Type B pancreatic cell (in vitro differentiated cells): ENCODE measurements around the gene RETNLB. TPM values are rescaled to one million over a fixed set of nuclear protein-coding genes. Genes with fewer than 3 reads are reported as not detected.

ENCODE experiments used
- DNase-seq: peaks from one replicate; pipeline ENCODE4 v3.0.0; 2021; ENCODE audit warnings: mixed read lengths; ENCODE audit not compliant: unreplicated experiment; ENCODE audit errors: extremely low spot score
- H3K27ac Mint-ChIP-seq: 2 replicates; pipeline ENCODE4 v1.8.0; 2021; ENCODE audit warnings: mild to moderate bottlenecking, mixed read lengths
- H3K27me3 Mint-ChIP-seq: 2 replicates; pipeline ENCODE4 v1.8.0; 2021; ENCODE audit warnings: mixed read lengths
- H3K36me3 Mint-ChIP-seq: 2 replicates; pipeline ENCODE4 v1.8.0; 2021; ENCODE audit warnings: mixed read lengths
- H3K4me1 Mint-ChIP-seq: one replicate; pipeline ENCODE4 v1.8.0; 2021; ENCODE audit warnings: mixed read lengths; ENCODE audit not compliant: unreplicated experiment
- H3K4me3 Mint-ChIP-seq: 2 replicates; pipeline ENCODE4 v1.8.0; 2021; ENCODE audit warnings: mild to moderate bottlenecking, mixed read lengths
- H3K9me3 Mint-ChIP-seq: 2 replicates; pipeline ENCODE4 v1.8.0; 2021; ENCODE audit warnings: mixed read lengths
- total RNA-seq: library from RNA; stranded (reverse); gene quantifications from 2 replicates; pipeline ENCODE4 v1.2.1, GENCODE V29; 2021; ENCODE audit warnings: low replicate concordance
- TF ChIP-seq, protein P1 (sequence below): fragments of 200-600 bp; sonication (generic); conservative IDR thresholded peaks from 2 replicates; pipeline ENCODE4 v1.5.0; 2021; ENCODE audit warnings: antibody characterized with exemption, mild to moderate bottlenecking

Gene RETNLB
- total RNA-seq, 1 donor from 2014 or later: 1.1 TPM

DNA sequence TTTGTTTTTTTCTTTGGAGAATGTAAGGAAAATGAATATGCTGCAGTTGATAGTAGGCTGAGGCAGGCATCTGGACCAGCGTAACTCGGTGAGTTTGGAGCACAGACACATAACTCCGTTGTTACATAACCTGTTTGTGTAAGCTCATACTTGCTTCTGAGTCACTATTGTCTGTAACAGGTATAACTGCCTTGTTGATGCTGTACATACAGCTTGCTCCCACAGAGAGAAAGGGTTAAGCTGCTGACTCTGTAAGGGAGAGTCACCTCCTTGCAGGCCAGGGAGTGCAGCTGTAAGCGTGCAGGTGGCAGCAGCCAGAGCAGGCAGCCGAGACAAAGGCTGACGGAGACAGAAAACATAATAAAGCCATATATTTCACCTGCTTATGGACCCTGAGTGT is 20.4 kb downstream of the RETNLB start:
- Mint-ChIP-seq H3K4me1 (no peaks in the 10 kb centered on the region), H3K36me3 (no peaks in the 10 kb centered on the region), H3K27me3 (peaks cover 13% of the 10 kb centered on the region), H3K27ac (no peak overlapping the region), H3K9me3 (no peaks in the 10 kb centered on the region), H3K4me3 (no peak overlapping the region)
- no peak for DNase-seq
- TF ChIP-seq, protein P1, sequence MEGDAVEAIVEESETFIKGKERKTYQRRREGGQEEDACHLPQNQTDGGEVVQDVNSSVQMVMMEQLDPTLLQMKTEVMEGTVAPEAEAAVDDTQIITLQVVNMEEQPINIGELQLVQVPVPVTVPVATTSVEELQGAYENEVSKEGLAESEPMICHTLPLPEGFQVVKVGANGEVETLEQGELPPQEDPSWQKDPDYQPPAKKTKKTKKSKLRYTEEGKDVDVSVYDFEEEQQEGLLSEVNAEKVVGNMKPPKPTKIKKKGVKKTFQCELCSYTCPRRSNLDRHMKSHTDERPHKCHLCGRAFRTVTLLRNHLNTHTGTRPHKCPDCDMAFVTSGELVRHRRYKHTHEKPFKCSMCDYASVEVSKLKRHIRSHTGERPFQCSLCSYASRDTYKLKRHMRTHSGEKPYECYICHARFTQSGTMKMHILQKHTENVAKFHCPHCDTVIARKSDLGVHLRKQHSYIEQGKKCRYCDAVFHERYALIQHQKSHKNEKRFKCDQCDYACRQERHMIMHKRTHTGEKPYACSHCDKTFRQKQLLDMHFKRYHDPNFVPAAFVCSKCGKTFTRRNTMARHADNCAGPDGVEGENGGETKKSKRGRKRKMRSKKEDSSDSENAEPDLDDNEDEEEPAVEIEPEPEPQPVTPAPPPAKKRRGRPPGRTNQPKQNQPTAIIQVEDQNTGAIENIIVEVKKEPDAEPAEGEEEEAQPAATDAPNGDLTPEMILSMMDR: no peak

DNA sequence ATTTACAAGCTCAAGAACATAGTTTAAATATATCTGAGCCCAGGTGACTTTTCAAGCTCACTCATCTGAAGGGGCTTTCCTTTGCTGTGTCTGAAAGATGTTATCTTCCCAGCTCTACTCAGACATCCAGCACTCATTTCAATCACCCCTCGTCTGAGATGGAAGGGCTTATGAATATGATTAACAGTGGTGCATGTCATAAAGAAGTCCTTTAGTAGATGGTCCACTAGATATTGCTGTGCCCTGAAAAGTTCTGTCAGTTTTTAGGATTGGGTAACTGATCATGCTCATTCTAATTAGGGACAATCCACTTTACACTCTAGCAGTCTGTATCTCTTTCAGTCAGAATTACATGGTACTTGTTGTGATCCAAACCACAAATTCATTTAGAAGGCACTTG is 28.3 kb downstream of the RETNLB start:
- H3K4me3 Mint-ChIP-seq: no peak overlapping the region
- peaks cover 29% of the 10 kb centered on the region for H3K27me3 Mint-ChIP-seq

DNA sequence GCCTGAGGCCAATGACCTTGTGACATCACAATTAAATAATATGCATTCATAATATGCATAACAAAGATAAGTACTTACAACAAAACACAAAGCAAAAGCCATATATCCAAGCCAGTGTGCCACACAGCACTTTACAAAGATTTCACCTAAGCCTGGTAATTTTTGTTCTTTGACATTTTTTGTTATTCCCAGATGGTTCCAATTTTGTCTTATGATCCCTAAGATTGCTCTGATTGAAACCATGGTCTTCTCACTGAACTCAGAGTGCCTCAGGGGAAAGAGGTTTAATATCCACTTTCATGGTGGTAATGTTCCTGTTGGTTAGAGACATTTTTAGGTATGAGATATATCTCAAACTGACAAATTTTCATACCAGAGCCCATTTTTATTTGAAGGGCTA is 29.1 kb downstream of the RETNLB start:
- H3K4me1 Mint-ChIP-seq: peaks cover 5% of the 10 kb centered on the region
- no peak overlapping the region for H3K27ac Mint-ChIP-seq
- TF ChIP-seq, protein P1: no peak
- no peak overlapping the region for H3K4me3 Mint-ChIP-seq
- peaks cover 24% of the 10 kb centered on the region for H3K27me3 Mint-ChIP-seq
- no peaks in the 10 kb centered on the region for H3K36me3 Mint-ChIP-seq
- no peaks in the 10 kb centered on the region for H3K9me3 Mint-ChIP-seq
- no peak for DNase-seq

More for the DNA sequence above, 28.3 kb downstream of the RETNLB start:
- H3K36me3 Mint-ChIP-seq: no peaks in the 10 kb centered on the region
- no peak for DNase-seq
- TF ChIP-seq, protein P1: no peak
- peaks cover 5% of the 10 kb centered on the region for H3K4me1 Mint-ChIP-seq
- H3K9me3 Mint-ChIP-seq: no peaks in the 10 kb centered on the region
- H3K27ac Mint-ChIP-seq: no peak overlapping the region

DNA sequence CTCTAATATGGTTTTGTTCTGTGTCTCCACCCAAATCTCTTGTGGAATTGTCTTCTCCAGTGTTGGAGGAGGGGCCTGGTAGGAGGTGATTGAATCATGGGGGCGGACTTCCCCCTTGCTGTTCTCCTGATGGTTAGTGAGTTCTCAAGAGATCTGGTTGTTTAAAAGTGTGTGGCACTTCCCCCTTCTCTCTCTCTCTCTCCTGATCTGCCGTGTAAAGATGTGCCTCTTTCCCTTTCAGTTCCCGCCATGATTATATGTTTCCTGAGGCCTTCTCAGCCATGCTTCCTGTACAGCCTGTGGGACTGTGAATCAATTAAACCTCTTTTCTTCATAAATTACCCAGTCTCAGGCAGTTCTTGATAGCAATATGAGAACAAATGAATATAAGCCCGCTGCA is 33.1 kb downstream of the RETNLB start:
- Mint-ChIP-seq H3K9me3 (no peaks in the 10 kb centered on the region), H3K4me1 (peaks cover 12% of the 10 kb centered on the region), H3K4me3 (no peak overlapping the region), H3K27ac (no peak overlapping the region), H3K36me3 (no peaks in the 10 kb centered on the region), H3K27me3 (peaks cover 9% of the 10 kb centered on the region)
- DNase-seq: no peak
- TF ChIP-seq, protein P1: no peak

DNA sequence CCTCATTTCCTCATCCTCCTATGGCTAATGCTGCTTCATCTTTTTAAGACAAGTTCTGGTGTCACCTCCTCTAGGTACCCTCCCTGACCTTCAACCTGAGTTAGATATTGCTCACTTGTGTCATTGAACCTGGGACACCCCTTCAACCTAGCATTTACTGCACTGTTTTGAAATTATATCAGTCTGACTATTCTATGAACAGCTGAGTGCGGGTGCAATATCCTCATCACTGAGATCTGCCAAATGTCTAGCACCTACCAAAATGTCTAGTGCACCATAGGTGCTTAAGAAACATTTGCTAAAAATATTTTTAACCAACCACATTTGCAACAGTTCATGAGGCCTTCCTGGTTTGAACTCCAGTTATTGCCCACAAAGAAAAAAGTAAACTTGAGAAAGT is 34.5 kb downstream of the RETNLB start:
- Mint-ChIP-seq H3K36me3 (no peaks in the 10 kb centered on the region), H3K27me3 (peaks cover 13% of the 10 kb centered on the region), H3K9me3 (no peaks in the 10 kb centered on the region), H3K27ac (no peak overlapping the region), H3K4me1 (peaks cover 8% of the 10 kb centered on the region), H3K4me3 (no peak overlapping the region)
- no peak for DNase-seq
- TF ChIP-seq, protein P1: no peak
